GM23248 (cell line): Measurements from ENCODE around the gene HAGHL. TPM values are rescaled to one million over a fixed set of nuclear protein-coding genes. Genes with fewer than 3 reads are reported as not detected.
"Not testable (repeated sequence)": the region's sequence is repeated elsewhere in the genome, so short reads cannot be mapped to it uniquely, and the experiment has no call there.

Experiments used
- DNase-seq: peaks from one replicate; pipeline ENCODE4 v3.0.0-alpha.2; 2015
- H2AFZ ChIP-seq: fragments of 200-600 bp; sonication (generic); 2 replicates; pipeline ENCODE4 v1.6.1; 2016; ENCODE audit warnings: antibody characterized with exemption
- H3F3A ChIP-seq: fragments of 200-600 bp; sonication (generic); 2 replicates; pipeline ENCODE4 v1.6.1; 2016; ENCODE audit warnings: mild to moderate bottlenecking, antibody characterized with exemption, mixed run types; ENCODE audit not compliant: insufficient read depth
- H3K27ac ChIP-seq: fragments of 200-600 bp; sonication (generic); 2 replicates; pipeline ENCODE4 v1.5.1; 2016; ENCODE audit warnings: mild to moderate bottlenecking
- H3K27me3 ChIP-seq: fragments of 200-600 bp; sonication (generic); replicated peaks from 2 replicates; pipeline ENCODE4 v1.6.1; 2016; ENCODE audit warnings: mild to moderate bottlenecking; ENCODE audit not compliant: insufficient read depth
- H3K36me3 ChIP-seq: fragments of 200-600 bp; sonication (generic); 2 replicates; pipeline ENCODE4 v1.6.1; 2016; ENCODE audit warnings: low read depth, mild to moderate bottlenecking
- H3K4me1 ChIP-seq: fragments of 200-600 bp; sonication (generic); 2 replicates; pipeline ENCODE4 v1.6.1; 2016; ENCODE audit warnings: mild to moderate bottlenecking; ENCODE audit not compliant: insufficient read depth
- H3K4me2 ChIP-seq: fragments of 200-600 bp; sonication (generic); one replicate; pipeline ENCODE4 v1.6.1; 2016; ENCODE audit warnings: mild to moderate bottlenecking; ENCODE audit not compliant: unreplicated experiment
- H3K4me3 ChIP-seq: fragments of 200-600 bp; sonication (generic); 2 replicates; pipeline ENCODE4 v1.5.1; 2016; ENCODE audit warnings: mild to moderate bottlenecking
- H3K79me2 ChIP-seq: fragments of 200-600 bp; sonication (generic); 2 replicates; pipeline ENCODE4 v1.6.1; 2016; ENCODE audit warnings: mild to moderate bottlenecking; ENCODE audit not compliant: insufficient read depth
- H3K9ac ChIP-seq: fragments of 200-600 bp; sonication (generic); 2 replicates; pipeline ENCODE4 v1.6.1; 2016; ENCODE audit warnings: mild to moderate bottlenecking
- H3K9me2 ChIP-seq: fragments of 200-600 bp; sonication (generic); 2 replicates; pipeline ENCODE4 v1.6.1; 2016; ENCODE audit warnings: mixed run types, mild to moderate bottlenecking, moderate library complexity; ENCODE audit not compliant: insufficient read depth
- H3K9me3 ChIP-seq: fragments of 200-600 bp; sonication (generic); one replicate; pipeline ENCODE4 v1.6.1; 2017; ENCODE audit warnings: low read depth
- H4K20me1 ChIP-seq: fragments of 200-600 bp; sonication (generic); 2 replicates; pipeline ENCODE4 v1.6.0; 2016; ENCODE audit not compliant: insufficient read depth
- EZH2 ChIP-seq: fragments of 200-600 bp; sonication (generic); IDR thresholded peaks from 2 replicates; pipeline ENCODE4 v1.6.1; 2018; ENCODE audit warnings: antibody characterized with exemption, mild to moderate bottlenecking; ENCODE audit not compliant: insufficient read depth, poor library complexity, severe bottlenecking
- EZH2phosphoT487 ChIP-seq: fragments of 200-600 bp; sonication (generic); IDR thresholded peaks from 2 replicates; pipeline ENCODE4 v1.6.1; 2018; ENCODE audit warnings: antibody characterized with exemption, moderate library complexity, mild to moderate bottlenecking, low read depth; ENCODE audit not compliant: insufficient read depth
- WGBS, 2 experiments: methylation state at CpG; one replicate each; pipeline ENCODE4 v1.1.6; 2015 to 2017; ENCODE audit warnings: low lambda C conversion rate in 2 of 2, low coverage in 1 of 2; ENCODE audit errors: missing lambda C conversion rate in 2 of 2; 5-methylcytosine and 5-hydroxymethylcytosine counted together
- in situ Hi-C: fragments of 300-500 bp; cut with MboI; formaldehyde crosslinking; loops from 2 replicates; pipeline ENCODE4 v1.15.0; 2020
- polyA plus RNA-seq: library from polyadenylated mRNA; unstranded; fragments of >200 nt; fragmentation: Nextera tagmentation; extraction: Ambion mirVana; gene quantifications from 2 replicates; pipeline ENCODE4 v1.2.1, GENCODE V29; 2016
- total RNA-seq: library from RNA; depleted of rRNA; stranded (reverse); fragments of >200 nt; shearing (Covaris generic); gene quantifications from 2 replicates; pipeline ENCODE4 v1.2.3, GENCODE V29; 2014

Gene HAGHL
- total and polyA plus RNA-seq, 2 experiments from 2014 or later, result 7.8 to 64.8 TPM

DNA sequence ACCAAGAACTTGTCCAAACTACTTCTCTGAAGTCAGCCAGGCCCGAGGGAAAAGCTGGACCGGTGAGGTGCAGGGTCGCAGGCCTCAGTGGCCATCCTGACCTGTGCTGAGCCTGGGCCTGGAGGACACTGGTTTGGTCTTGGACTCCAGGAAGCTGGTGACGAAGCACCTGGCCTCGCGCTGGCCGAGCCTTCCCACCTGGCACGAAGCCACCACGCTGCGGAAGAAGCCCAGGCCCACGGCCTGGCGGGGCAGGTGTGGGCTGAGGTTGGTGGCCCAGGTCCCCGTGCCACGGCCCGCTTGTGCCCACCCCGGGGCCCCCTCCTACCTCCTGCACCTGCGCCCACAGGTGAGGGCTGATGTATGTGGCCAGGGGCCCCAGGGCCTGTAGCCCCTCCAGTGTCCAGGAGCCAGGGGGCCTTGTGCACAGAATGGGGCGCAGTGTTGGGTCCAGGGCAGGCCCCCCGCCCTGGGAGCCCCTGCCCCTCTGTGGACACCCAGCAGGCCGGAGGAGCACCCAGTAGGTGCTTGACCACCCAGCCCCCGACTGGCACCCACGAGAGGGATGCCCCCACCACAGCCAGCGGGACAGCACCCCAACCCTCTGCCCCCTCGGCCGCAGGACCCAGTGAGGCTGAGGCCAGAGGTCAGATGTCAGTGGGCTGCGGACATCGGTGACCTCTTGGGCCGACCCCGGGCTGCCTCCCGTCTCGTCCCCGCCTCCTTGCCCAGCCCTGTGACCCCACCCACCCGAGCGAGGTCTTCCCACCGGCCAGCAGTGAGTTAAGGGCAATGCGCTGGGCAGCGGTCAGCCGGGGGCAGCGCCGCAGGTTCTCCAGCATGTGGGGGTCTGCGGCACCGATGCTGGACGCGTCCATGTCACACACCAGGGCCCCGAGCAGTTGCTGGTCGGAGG is 47.4 kb downstream of the HAGHL start:
- H3F3A ChIP-seq, result no peaks in the 10 kb centered on the region
- H3K4me3 ChIP-seq, result no peak overlapping the region
- H3K27me3 ChIP-seq, result no peaks in the 10 kb centered on the region
- H3K4me1 ChIP-seq, result no peaks in the 10 kb centered on the region; the same call in 1 of the 2 replicates
- no peak for DNase-seq
- H3K79me2 ChIP-seq, result no peaks in the 10 kb centered on the region
- TF ChIP-seq EZH2 (no peak), EZH2phosphoT487 (no peak)
- no peak overlapping the region for H3K9ac ChIP-seq
- H3K27ac ChIP-seq, result no peak overlapping the region
- no peaks in the 10 kb centered on the region for H4K20me1 ChIP-seq
- H3K4me2 ChIP-seq, result no peak overlapping the region
- H3K9me3 ChIP-seq, result no peaks in the 10 kb centered on the region
- 69 to 83% methylated on average over 25 to 41 of the region's 46 CpGs for WGBS, 2 experiments
- H3K9me2 ChIP-seq, result no peaks in the 10 kb centered on the region
- in situ Hi-C loops, result no loop called here
- no peaks in the 10 kb centered on the region for H3K36me3 ChIP-seq
- H2AFZ ChIP-seq, result no peak overlapping the region

- no peak overlapping the region for H3K4me2 ChIP-seq
- no peak overlapping the region for H3K9ac ChIP-seq
- no peak overlapping the region for H2AFZ ChIP-seq
- no peaks in the 10 kb centered on the region for H3F3A ChIP-seq
- H4K20me1 ChIP-seq, result no peaks in the 10 kb centered on the region
- H3K4me1 ChIP-seq, result no peaks in the 10 kb centered on the region; the same call in 1 of the 2 replicates
- no peak overlapping the region for H3K27ac ChIP-seq
- DNase-seq, result no peak
- in situ Hi-C loops, result no loop called here
- no peaks in the 10 kb centered on the region for H3K9me2 ChIP-seq
- WGBS, 2 experiments, result 70 to 71% methylated on average over 17 to 32 of the region's 36 CpGs
- H3K9me3 ChIP-seq, result no peaks in the 10 kb centered on the region
- no peaks in the 10 kb centered on the region for H3K36me3 ChIP-seq
- no peaks in the 10 kb centered on the region for H3K27me3 ChIP-seq
- H3K4me3 ChIP-seq, result no peak overlapping the region
- no peaks in the 10 kb centered on the region for H3K79me2 ChIP-seq
- TF ChIP-seq EZH2phosphoT487 (no peak), EZH2 (no peak)
Observed at GRCh38 chr16:775236-775796, 48.4 kb downstream of the HAGHL start.

DNA sequence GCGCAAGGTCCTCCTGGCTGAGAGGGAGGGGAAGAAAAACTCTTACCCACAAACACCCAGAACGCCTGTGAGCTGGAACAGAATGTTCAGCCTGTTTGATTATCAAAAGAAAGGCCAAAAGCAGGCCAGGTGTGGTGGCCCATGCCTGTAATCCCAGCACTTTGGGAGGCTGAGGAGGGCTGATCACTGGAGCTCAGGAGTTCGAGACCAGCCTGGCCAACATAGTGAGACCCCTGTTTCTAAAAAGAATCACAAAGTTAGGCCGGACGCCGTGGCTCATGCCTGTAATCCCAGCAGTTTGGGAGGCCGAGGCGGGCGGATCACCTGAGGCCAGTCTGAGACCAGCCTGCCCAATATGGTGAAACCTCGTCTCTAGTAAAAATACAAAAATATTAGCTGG is 49.4 kb downstream of the HAGHL start:
- H3K4me3 ChIP-seq, H3K4me1 ChIP-seq: not testable (repeated sequence)
- WGBS, 2 experiments, result 83 to 92% methylated on average over 10 of the region's 10 CpGs

DNA sequence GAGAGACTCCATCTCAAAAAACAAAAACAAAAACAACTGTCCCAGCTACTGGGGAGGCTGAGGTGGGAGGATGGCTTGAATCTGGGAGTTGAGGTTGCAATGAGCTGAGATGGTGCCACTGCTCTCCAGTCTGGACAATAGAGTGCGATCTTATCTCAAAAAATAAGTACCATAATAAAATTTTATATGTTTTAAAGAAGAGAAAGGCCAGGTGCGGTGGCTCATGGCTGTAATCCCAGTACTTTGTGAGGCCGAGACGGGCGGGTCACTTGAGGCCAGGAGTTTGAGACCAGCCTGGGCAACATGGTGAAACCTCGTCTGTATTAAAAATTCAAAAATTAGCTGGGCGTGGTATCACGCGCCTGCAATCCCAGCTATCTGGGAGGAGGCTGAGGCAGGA is 49.9 kb downstream of the HAGHL start:
- no peak overlapping the region for H3K9ac ChIP-seq
- in situ Hi-C loops, result no loop called here

More for the DNA sequence above, 49.4 kb downstream of the HAGHL start:
- in situ Hi-C loops, H3F3A ChIP-seq, H4K20me1 ChIP-seq, H3K9me3 ChIP-seq, H3K27ac ChIP-seq, H3K27me3 ChIP-seq, DNase-seq, H3K4me2 ChIP-seq, H3K9me2 ChIP-seq, H2AFZ ChIP-seq, H3K36me3 ChIP-seq, H3K9ac ChIP-seq, H3K79me2 ChIP-seq: not testable (repeated sequence)

More for the DNA sequence above, 49.9 kb downstream of the HAGHL start:
- Histone ChIP-seq H3K36me3 (no peaks in the 10 kb centered on the region), H3K9me3 (no peaks in the 10 kb centered on the region), H3F3A (no peaks in the 10 kb centered on the region), H3K4me3 (no peak overlapping the region), H3K27me3 (no peaks in the 10 kb centered on the region), H3K9me2 (no peaks in the 10 kb centered on the region), H4K20me1 (no peaks in the 10 kb centered on the region), H3K4me1 (no peaks in the 10 kb centered on the region; the same call in 1 of the 2 replicates), H3K79me2 (no peaks in the 10 kb centered on the region), H3K27ac (no peak overlapping the region), H3K4me2 (no peak overlapping the region), H2AFZ (no peak overlapping the region)
- TF ChIP-seq EZH2phosphoT487 (no peak), EZH2 (no peak)
- WGBS, 2 experiments, result 89 to 94% methylated on average over 9 of the region's 9 CpGs
- no peak for DNase-seq
